ENCODE results near the gene CCNJL. TPM values are rescaled to one million over a fixed set of nuclear protein-coding genes. Genes with fewer than 3 reads are reported as not detected.
"Not testable (repeated sequence)": the region's sequence is repeated elsewhere in the genome, so short reads cannot be mapped to it uniquely, and the experiment has no call there.

CCNJL gene
- total RNA-seq = 1 to 10 TPM; 5.5 to 5.6 TPM
- long read RNA-seq, partial matches to known transcripts = 9 of 10 reads
- long read RNA-seq, other reads (novel, unspliced or antisense) = 1 of 10 reads

- peak; percentile 63 for DNase-seq
- peak; percentile 86 to 92 for ATAC-seq
- intact Hi-C loops (cut with DNase I) = loop anchor here in 1 of 2 donors (10.0 kb wide), 1 partner anchor 48 kb away; no protein-coding TSS in a partner anchor
Observed at GRCh38 chr5:160312134-160312959, at the start of gene CCNJL. Gene CCNJL, minus strand, starts transcription at chr5:160312564. Its CDS starts 641 bp downstream, at chr5:160311923.

DNA sequence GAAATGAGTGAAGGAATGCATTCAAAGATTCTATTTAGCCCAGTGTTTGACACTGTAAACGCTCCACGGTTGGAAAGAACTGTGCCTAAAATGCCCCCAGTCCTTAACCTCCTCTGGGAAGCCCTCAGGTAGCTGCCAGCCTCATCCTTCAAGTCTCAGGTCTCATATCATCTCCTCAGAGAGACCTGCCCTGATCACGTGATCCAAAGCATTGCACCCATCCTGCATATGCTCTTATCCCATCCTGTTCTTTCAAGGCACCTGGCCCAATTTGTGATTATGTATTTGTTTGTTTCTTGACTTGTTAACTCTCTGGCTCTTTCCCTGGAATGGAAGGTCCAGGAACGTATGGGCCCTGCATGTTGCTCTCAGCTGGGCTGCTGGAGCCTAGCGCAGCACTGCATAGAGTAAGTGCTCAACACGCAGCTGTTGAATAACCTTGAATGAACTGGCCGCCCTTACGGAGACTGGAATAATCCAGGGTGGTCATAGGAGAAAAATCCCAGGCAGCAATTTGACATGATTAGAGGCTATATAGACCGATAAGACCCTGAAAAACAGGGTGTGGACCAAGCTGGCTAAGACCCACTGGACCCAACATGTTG lies 49.4 kb upstream of the CCNJL start:
- DNase-seq = no peak
- intact Hi-C loops (cut with DNase I) = no loop called here
- ATAC-seq = no peak

GRCh38 chr5:160360310-160360709 lies 47.9 kb upstream of the CCNJL start:
- intact Hi-C loops (cut with DNase I) = no loop called here
- no peak for DNase-seq
- no peak for ATAC-seq

GRCh38 chr5:160359816-160360215 lies 47.5 kb upstream of the CCNJL start:
- no peak for DNase-seq

DNA sequence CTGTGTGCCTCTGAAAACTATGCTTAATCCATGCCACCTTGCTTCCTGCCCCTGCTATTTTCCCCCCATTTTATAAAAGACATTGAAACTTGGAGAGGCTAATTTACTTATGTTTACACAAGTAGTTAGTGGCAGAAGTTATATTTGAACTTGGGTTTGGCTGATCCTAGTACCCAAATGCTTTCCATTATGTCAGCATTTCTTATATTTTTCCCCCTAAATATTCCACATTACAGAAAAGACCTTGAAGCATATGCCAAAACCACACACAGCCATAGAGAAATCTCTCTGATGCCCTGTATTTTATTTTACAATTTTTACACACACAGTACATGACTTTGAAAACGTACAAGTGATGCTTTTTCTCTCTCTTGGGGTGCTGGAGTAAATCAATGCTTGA lies 46.9 kb upstream of the CCNJL start:
- ATAC-seq (no peak), DNase-seq (no peak)
- intact Hi-C loops (cut with DNase I) = no loop called here

More at GRCh38 chr5:160359816-160360215, 47.5 kb upstream of the CCNJL start:
- intact Hi-C loops (cut with DNase I) = no loop called here
- ATAC-seq = no peak

GRCh38 chr5:160357861-160358411 lies 45.6 kb upstream of the CCNJL start:
- ATAC-seq = peak; percentile 66 to 87
- peak; percentile 48 for DNase-seq
- intact Hi-C loops (cut with DNase I) = no loop called here

DNA sequence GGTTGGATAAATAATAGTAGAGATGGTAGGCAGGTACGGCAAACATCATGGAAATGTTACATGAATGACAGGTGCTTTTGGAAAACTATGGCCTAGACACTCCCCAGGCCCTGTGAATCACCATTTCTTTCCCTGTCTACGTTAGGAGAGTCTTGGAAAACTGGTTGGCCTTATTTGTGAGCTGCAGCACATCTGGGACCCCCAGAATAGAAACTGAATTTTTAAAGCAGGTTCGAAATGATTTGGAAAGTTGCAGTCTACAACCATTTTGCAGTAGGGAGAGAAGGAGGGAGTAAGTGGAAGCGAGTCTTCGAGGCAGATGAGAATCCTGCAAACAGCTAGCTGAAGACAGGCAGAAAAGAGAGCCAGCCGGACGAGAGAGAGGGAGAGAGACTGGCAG lies 45.0 kb upstream of the CCNJL start:
- no peak for DNase-seq
- intact Hi-C loops (cut with DNase I) = no loop called here
- no peak for ATAC-seq

DNA sequence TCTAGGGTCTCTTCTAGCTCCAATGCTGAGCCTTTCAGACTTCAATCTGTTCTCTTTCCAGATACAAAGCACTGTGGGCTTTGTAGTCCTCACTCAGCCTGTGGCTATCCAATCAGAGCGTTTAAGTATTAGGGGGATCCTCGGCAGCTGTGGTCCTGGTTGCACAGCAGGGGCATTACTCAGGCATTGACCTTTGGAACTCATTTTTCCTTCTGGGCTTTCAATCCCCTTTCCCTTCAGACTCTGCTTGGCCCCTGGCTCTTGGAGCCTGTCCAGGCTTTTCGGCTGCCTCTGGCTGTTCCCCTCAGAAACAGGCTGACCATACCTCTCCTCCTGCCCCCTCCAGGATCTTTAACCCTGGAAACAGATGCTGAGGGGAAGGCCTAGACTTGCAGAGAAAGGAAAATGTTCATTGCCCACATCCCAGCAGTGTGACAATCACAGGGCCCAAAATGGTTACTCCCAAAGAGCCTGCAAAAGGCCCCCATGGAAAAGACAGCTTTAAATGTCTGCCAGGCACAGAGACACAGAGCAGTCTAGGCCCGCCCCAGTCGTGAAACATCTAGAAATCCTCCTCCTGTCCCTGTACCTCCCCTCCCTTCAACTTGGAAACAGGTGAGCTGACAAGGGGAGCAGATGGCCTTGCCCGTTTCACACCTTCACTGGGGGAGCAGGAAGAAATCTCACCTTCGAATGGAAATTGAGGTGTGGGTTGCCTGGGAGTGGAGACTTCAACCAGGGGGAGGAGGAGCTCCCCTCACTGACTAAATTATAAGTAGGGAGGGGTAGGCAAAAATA lies 44.4 kb upstream of the CCNJL start:
- ATAC-seq = no peak
- intact Hi-C loops (cut with DNase I) = no loop called here
- DNase-seq = no peak

DNA sequence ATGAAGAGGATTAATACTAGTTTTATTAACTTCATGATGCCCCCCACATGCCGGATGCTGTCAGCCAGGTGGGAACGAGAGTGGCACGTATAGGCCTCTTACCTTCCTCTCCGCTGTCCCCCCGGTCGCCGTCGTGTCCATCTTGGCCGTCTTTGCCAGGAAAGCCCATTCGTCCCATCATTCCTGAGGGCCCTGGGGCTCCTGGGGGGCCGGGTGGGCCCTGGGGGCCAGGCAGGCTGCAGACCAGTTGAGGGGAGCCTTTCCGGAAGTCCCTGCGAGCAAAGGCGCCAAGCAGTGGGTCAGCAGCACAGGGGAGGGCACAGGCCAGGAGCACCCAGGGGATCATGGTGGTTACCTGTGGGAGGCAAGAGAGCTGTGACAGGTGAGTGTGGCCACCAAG lies 42.3 kb upstream of the CCNJL start:
- ATAC-seq (no peak), DNase-seq (no peak)
- intact Hi-C loops (cut with DNase I) = no loop called here

DNA sequence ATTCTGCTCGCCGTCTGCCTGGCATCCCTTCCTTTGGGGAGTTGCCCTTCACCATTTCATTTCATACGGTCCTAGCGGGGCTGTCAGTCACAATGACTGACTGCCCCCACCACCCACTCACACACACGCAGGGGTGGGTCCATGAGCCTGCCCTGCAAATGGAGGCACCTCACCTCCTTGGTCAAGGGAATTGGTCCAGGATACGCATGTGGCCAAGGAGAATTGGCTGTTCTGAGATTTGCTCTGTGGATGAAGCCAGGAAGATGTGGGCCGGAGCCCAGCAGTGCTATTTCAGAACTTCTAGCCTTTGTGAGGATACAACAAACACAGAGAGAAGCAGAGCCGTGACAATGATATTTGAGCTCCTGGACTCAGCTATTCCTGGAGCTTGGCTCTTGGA lies 41.0 kb upstream of the CCNJL start:
- DNase-seq (no peak), ATAC-seq (peak; percentile 9 to 35)
- intact Hi-C loops (cut with DNase I) = no loop called here

DNA sequence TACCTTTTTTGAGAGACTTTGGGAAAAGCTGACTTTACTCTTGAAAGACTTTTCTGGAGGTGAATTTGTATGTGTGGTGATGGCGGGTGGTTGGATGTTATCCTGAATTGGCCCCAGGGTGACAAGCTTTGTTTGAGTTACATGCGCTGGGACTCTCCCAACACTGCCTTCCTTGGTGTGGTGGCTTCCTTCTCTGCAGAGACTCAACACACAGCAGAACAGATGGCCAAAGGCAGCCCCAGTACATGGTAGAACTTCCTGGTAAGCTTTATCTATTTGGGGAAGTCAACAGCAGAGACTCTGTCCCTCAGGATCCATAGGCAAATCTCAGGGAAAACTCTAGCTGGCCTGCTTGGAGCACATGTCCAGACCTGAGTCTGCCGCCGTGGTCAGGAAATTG lies 39.9 kb upstream of the CCNJL start:
- intact Hi-C loops (cut with DNase I) = no loop called here
- ATAC-seq (no peak), DNase-seq (no peak)

GRCh38 chr5:160349935-160350303 lies 37.6 kb upstream of the CCNJL start:
- intact Hi-C loops (cut with DNase I) = loop anchor here in 1 of 2 donors (5.0 kb wide), 1 partner anchor 153 kb away; no protein-coding TSS in a partner anchor
- ATAC-seq = no peak
- DNase-seq = no peak

DNA sequence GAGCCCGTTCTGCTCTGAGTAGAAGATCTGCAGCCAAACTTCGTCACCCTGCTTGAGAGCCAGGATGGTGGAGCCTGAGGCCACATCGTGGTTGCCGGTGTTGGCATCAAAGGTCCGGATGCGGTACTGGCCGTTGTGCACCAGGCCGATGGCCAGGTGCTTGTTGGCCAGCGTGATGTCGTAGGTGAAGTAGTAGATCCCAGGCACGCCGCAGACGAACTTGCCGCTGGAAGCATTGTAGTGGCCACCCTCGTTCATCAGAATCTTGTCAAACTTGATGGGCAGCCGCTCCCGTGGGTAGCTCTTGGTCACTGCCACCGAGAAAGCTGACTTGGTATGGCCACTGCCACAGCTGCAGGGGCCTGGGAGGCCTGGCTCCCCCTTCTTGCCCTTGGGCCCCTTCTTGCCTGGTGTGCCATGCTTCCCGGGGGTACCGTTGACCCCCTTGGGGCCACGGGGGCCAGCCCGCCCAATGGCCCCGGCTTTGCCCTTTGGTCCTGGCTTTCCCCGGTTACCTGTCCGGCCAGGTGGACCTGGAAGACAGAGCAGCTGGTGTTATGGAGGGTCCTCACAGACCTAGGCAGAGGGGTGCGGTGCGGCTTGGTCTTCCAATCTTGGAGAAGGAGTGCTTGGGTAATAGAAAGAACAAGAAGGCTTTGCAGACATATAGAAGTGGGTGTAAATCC lies 37.0 kb upstream of the CCNJL start:
- intact Hi-C loops (cut with DNase I) = loop anchor here in 1 of 2 donors (5.0 kb wide), 1 partner anchor 152 kb away; no protein-coding TSS in a partner anchor
- ATAC-seq (no peak), DNase-seq (no peak)

- peak in 1 of 2 donors; percentile 35 for ATAC-seq
- DNase-seq = no peak
- intact Hi-C loops (cut with DNase I) = loop anchor here in 1 of 2 donors (5.0 kb wide), 1 partner anchor 151 kb away; no protein-coding TSS in a partner anchor
Observed at GRCh38 chr5:160348080-160348479, 35.7 kb upstream of the CCNJL start.

- DNase-seq = no peak
- no peak for ATAC-seq
- intact Hi-C loops (cut with DNase I) = loop anchor here in 1 of 2 donors (5.0 kb wide), 1 partner anchor 150 kb away; no protein-coding TSS in a partner anchor
Observed at GRCh38 chr5:160347448-160347847, 35.1 kb upstream of the CCNJL start.

- ATAC-seq (peak; percentile 36 to 67), DNase-seq (no peak)
- intact Hi-C loops (cut with DNase I) = no loop called here
Observed at GRCh38 chr5:160342413-160342941, 30.1 kb upstream of the CCNJL start.

GRCh38 chr5:160341309-160341870 lies 29.0 kb upstream of the CCNJL start:
- no peak for ATAC-seq
- DNase-seq = no peak
- intact Hi-C loops (cut with DNase I) = no loop called here

DNA sequence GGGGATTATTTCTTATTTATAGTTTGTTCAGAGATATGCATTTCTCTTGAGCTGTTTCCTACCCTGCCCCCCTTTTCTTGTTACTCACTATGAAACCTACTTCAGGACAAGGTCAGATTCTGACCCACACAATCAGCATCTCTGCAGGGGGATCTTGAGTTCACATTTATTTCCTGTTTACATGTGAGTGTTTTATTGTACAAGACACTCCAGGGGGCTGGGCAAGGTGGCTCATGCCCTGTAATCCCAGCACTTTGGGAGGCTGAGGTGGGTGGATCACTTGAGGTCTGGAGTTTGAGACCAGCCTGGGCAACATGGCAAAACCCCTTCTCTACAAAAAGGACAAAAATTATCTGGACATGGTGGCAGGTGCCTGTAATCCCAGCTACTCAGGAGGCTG lies 28.1 kb upstream of the CCNJL start:
- ATAC-seq; intact Hi-C loops (cut with DNase I); DNase-seq: not testable (repeated sequence)
